GM19193 (cell line): ENCODE data around the gene DTD2.

Source experiments
- POLR2A ChIP-seq: IDR thresholded peaks from 4 replicates; pipeline ENCODE4 v1.6.1; 2011; ENCODE audit not compliant: insufficient read depth, insufficient read length; ENCODE audit errors: extremely low read depth

The DTD2 gene

GRCh38 chr14:31420319-31421111, 36.8 kb downstream of the DTD2 start, which contains the start of gene HEATR5A:
Gene HEATR5A, minus strand, starts transcription at chr14:31420550. Its CDS starts 17,575 bp downstream, at chr14:31402975.
- peak; percentile 97 for TF ChIP-seq POLR2A

DNA sequence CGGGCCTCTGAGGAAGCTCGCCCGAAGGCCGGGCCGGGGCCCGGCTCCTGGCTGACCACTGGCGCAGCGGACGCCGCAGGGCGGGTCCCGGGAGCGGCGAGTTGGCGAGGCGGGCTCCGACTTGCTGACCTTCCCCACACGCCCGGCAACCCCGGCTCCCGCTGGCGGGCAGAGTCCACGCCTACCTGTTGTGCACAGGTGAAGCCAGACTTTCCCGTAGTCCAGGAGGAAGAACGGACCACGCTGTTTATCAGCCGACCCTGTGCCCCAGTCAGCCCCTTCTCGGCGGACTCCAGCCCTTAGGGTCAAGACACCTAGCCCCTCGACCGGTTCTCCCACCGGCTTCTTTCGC, 37.4 kb downstream of the DTD2 start:
- TF ChIP-seq POLR2A = no peak

- TF ChIP-seq POLR2A = no peak
Observed at GRCh38 chr14:31419179-31419966, 37.9 kb downstream of the DTD2 start.

DNA sequence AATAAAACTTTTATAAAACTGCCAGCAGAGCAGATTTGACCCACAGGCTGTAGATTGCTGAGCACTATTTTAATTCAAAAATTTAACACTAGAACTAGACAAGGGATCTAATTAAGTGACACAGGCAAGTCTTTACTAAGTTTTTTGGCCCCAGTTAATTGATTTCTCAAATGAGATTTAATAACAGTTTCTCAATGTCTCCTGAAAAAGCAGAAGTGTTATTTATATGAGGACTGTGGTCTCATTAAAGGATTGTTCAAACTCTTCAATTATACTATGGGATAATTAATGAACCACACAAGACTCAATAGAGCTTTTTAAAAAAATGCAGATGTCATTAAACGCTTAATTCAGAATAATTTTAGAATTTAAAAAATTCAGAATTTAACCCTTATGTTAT, 38.9 kb downstream of the DTD2 start:
- TF ChIP-seq POLR2A = no peak

- TF ChIP-seq POLR2A = no peak
Observed at GRCh38 chr14:31414190-31414833, 43.0 kb downstream of the DTD2 start.

- TF ChIP-seq POLR2A = no peak
Observed at GRCh38 chr14:31411218-31411727, 46.0 kb downstream of the DTD2 start.

DNA sequence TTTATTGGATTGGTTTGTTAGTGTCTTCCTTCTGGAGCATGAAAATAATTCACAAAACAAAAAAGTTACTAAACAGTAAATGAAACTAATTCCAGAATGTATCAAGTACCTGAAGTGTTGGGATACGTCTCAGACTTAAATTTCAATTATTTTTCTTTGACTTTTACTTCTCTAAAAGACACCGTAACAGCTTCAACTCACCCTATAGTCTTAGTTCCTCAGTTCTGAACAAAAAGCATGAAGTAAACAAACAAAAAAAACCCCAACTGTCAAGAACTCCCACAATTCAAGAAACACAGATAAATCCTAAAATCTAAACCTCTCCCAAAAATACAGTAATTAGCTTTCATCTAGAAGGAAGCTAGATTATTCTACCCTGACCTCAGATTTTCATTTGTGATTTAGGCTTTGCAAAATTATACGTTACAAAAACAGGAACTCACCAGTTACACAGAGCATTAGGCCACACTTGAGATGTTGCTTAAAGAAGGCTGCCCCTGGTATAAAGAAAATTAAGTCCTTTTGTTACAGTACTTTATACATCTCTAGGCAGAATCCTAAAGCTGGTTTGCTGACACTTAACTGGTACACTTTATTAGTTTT, 47.2 kb downstream of the DTD2 start:
- no peak for TF ChIP-seq POLR2A

DNA sequence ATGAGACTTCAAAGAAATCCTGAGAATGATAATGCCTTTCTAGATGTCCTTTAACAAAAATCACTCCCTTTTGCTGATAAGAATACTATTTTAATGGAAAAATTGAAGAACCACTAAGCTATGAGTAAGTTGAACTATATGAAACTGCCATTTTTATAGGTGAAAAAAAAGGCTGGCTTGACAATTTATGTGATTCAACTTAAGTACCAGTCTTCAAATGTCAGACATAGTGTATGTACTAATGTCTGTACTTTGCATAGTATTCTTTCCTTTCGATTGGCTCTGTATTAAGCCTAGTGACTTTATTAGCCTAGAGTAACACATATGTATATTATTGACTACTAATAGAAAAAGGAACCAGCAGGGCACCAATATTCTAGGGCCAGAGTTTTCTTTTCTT, 48.9 kb downstream of the DTD2 start:
- TF ChIP-seq POLR2A = no peak

DNA sequence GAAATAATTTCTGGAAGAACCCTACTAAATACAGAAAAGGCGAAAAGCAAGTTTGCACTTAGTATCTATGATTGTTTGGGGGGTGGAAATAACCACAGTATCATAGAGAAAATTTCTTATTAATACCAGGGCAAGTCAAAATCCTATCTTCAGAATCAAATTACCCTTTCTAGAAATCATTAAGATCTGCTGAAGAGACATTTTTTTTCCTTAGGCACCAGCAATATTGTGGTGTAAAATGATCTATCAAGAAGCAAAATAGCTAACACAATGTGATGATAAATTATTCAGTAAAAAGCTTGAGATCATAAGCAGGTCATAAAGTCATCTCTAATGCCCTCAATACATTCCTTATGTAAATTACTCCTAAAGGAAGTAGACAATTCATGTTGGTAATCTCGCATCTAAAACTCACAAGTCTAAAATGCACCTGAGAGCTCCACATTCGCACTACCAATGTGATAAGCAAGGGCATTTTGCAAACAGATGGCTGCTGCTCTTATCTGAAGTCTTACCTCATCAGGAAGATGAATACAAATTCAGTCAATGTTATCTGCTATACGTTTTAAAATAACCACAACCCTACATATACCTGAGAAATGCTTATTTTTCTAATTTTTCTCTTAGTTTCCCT, 51.6 kb downstream of the DTD2 start:
- TF ChIP-seq POLR2A = no peak

DNA sequence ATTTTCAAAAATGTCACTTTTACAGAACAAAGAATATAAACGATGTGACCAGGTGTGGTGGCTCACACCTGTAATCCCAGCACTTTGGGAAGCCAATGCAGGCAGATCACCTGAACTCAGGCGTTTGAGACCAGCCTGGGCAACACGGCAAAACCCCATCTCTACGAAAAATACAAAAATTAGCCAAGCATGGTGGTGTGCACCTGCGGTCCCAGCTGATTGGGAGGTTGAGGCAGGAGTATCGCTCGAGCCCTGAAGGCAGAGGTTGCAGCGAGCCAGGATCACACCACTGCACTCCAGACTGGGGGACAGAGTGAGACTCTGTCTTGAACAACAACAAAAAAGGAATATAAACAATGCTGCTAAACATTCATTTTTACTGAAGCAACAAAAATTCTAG, 52.2 kb downstream of the DTD2 start:
- no peak for TF ChIP-seq POLR2A

DNA sequence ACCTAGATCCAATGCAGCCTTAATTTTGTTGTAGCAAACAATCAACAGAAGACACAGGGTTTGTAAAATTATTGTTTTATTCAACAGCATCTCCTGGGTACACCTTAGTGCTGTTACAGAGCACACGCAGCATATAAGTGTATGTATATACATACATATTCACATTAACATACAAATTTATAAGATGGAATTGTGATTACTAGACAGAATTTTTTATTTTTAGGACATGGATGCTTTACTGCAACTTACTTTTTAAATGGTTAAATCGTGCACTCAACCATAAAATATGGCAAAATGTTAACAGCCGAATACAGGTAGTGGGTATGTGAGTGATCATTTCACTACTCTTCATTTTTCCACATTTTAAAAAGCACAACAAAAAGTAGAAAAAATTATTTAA, 53.6 kb downstream of the DTD2 start:
- no peak for TF ChIP-seq POLR2A

DNA sequence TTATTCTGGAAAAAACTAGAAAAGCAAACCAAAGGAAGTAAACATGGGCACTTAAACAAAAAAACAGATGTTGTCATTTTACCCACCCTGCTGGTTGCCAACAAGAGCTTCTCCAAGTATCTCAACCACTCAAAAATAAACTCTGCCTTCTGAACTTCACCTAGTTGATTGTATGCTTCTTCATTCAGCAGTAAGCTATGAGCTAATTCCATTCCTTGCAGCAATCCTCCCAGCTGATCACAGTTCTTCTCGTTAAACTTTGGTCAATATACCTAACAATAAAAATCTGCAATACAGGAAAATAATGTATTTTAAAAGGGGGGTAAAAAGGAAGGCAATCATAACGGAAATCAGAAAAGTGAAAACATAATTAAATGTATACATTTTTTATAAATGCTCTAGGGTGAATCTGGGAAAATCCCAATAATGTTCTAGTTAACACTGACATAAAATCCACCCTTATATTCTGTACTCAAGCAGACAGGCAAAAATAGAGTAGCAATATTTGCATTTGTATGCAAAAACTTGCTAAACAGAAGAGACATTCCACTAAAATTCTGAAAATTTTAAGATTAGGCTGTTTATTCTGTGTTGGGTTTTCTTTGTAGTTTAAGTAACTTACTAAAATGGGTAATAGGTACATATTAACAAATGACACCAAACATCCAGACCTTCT, 54.4 kb downstream of the DTD2 start:
- no peak for TF ChIP-seq POLR2A

DNA sequence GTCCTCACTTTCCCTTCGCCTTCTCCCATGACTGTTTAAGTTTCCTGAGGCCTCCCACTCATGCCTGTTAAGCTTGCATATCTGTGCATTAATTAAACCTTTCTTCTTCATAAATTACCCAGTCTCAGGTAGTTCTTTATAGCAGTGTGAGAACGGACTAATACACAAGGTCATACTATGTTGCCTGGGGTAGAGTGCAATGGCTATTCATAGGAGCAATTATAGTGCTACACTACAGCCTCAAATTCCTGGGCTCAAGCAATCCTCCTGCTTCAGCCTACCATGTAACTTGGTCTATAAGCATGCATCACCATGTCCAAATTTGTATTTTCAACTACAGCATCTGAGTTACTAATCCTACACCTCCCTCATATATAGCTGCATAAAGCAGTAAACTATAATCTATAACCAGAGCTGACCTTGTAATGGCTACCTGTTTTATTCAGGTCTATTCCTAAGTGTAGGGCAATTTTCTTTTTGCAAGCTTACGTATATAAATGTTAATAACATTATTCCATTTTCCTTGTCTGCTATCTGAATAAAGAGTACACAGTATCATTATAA, 55.9 kb downstream of the DTD2 start:
- TF ChIP-seq POLR2A = no peak
